Stimulated activated CD4-positive, alpha-beta T cell treated with anti-CD3 and anti-CD28 coated beads, TNF-alpha, amount 100 ng/mL, for 4 hours (primary cell): ENCODE measurements around the gene PLOD2.

Source experiments
- DNase-seq, 3 experiments: peaks; one replicate each; pipeline ENCODE4 v3.0.0-alpha.2; 2020; ENCODE audit warnings: low read depth in 3 of 3

Gene PLOD2

GRCh38 chr3:146166415-146166821 is 5.4 kb upstream of the PLOD2 start:
- no peak for DNase-seq

- no peak for DNase-seq
Measured at GRCh38 chr3:146165877-146166276, 4.9 kb upstream of the PLOD2 start.

GRCh38 chr3:146164971-146165769 is 4.2 kb upstream of the PLOD2 start:
- DNase-seq, result no peak

GRCh38 chr3:146164506-146164905 is 3.5 kb upstream of the PLOD2 start:
- no peak for DNase-seq

GRCh38 chr3:146164071-146164470 is 3.1 kb upstream of the PLOD2 start:
- DNase-seq, result no peak

DNA sequence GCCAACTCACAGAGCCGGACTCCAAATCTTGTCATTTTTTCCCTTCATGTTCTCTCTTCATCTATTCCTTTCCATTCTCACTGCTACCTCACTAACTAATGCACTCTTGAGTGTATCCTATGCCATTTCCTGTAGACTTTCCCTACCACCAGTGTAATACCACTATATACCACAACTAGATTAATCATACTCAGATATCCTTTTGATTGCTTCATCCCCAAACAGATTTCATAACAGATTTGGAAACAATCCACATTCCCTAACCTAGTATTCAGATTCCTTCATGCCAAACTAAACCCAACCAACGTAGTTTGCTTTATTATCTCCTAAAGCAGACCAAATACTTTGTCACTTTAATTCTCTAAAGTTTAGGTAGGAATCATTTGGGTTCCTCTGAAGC is 2.6 kb upstream of the PLOD2 start:
- DNase-seq, result no peak

GRCh38 chr3:146162561-146162960 is 1.6 kb upstream of the PLOD2 start:
- no peak for DNase-seq

DNA sequence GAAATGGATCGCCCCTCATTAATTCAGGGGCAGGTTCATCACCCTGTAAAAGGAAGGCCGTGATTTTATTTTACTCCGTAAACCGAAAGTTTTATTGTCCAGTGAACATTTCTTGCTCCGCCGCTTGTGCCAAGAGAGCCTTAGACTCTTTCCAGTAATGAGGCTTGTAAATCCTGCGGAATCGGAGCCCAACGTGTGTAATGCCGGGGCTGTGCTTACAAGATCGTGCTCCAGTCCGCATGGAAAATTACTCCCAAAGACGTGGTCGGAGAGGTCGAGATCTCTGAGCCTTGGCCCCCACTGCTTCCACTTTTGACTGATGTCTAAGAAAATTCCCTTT is 649 bp upstream of the PLOD2 start:
- no peak for DNase-seq

- DNase-seq, result no peak
Measured at GRCh38 chr3:146160321-146160963, 542 bp downstream of the PLOD2 start.

GRCh38 chr3:146159616-146160320 is 1.2 kb downstream of the PLOD2 start:
- no peak for DNase-seq

- no peak for DNase-seq
Measured at GRCh38 chr3:146159037-146159436, 1.9 kb downstream of the PLOD2 start.

DNA sequence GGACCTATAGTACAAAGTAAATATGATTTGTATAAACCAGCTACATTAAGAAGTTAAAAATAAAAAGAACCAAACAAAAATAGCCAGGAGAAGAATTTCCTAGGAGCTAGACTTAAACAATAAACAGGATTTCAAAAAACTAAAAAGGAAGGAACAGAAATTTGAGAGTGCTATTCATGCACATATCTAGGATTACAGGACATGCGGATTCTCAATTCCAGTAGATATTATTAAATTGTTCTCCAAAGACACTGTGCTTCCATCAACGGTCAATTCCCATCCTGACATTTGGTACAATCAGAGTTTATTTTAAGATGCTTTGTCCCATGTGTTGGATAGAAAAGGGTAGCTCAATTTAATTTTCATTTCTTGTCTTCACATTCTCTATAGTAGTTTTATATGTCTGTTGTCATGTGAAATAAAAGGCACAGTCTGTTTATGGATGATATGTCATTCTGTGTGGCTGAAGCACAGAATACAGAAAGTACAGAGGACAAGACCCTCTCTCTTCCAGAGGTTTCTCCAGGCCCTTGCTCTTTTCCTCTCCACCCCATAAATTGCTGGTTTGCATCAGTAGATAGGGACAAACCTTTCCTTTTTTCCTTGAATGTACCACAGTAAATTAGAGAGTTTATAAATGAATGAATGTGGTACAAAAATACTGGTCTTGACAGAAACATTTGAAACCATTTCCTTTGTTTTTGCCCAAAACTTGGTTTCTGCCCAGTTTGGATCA is 3.5 kb downstream of the PLOD2 start:
- no peak for DNase-seq

DNA sequence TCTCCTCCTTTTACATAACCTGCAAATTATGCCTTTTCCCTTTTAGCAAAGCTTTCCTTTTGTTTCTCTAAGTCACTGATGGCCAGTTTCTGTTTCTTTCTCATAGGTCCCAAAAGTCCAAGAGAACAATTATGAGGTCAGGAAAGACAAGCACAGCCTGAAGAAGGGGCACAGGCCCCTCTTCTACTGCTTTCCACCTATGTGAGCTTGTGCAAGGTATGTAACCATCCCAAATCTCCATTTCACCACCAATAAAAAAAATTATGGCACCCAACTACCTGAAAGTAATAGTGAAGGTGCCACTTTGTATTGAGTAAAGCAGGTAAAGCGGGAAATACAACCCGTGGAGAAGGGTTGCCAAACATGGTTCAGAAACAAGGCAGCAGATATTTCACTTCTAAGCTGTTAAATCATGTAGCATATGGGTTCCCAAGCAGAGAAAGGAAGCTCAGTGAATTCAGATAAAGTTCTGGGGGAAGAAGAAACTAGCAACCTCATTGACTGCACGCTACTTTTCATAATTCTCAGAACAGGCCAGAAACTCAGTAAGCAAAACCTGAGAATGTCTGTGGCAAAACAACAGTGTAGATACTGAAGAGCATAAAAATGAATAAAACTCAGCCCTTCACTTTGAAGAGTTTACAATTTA is 4.2 kb downstream of the PLOD2 start:
- no peak for DNase-seq

GRCh38 chr3:146156095-146156494 is 4.9 kb downstream of the PLOD2 start:
- no peak for DNase-seq

DNA sequence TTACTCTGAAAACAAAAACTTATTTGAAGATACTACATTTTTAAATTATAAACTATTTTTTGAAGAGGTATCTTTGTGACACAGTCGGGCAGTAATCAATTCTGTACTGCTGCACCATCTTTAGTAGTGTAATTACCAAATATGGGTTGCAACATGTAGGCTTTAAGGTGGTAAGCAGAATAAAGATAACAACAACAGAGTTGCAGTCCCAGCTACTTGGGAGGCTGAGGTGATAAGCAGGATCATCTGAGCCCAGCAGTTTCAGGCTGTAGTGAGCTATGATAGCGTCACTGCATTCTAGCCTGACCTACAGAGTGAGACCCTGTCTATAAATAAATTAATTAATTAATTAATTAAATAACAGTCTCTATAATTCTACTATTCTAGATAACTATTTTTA is 6.0 kb downstream of the PLOD2 start:
- no peak for DNase-seq

- DNase-seq, result no peak
Measured at GRCh38 chr3:146154316-146154715, 6.7 kb downstream of the PLOD2 start.

- no peak for DNase-seq
Measured at GRCh38 chr3:146153429-146153828, 7.6 kb downstream of the PLOD2 start.

DNA sequence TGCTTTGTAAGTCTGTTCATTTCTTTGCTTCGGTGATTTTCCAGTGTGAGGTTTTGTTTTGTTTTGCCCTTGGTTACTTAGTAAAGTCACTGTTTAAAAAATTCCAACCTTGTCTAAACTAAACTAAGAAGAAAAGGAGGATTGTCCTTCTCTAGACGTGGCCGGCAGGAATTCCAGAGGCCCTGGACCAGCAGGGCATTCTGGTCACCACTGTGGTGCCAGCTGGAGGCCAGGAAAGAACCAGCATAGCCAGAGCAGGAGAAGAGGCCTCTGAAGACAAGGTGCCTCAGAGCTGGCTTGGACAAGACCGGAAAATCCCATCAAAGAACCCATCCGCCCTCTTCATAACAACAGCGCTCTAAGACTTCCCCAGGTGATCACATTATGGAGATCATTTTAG is 8.2 kb downstream of the PLOD2 start:
- no peak for DNase-seq

DNA sequence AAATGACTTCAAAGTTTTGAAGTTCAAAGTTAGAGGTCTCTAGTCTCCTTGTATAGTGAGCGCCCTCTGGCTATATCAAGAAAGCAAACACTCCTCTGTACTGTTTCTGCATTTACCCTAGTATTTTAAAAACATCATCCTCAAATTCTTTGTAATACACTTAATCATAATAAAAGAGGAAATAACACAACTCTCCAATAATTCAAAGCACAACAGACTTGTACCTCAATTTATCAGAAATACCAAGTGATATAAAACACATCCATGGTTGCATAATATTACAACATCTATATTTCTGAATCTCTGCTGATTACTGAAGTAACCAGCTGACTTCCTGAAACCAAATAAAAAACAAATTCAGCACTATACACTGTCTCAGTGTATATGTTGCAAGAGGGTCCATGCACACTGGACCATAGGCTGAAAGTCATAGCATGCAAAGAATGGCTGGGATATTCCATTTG is 12.5 kb downstream of the PLOD2 start:
- DNase-seq, result no peak

DNA sequence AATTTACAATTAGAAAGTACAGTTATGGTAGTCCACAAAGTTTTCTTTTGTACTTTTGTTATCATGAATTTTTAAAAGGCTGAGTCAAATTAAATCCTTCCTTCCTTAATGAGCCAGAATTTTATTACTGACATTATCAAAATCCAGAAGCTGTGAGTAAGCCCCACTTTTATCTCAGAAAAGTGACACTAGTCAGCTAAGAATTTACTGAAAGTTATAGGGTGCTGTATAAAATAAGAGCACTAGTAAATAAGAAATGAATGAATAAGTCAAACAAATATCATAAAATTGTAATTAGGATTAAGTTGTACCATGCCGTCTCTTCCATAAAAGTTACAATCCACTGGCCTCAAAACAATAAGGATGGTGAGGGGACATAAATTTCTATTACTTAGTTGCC is 15.3 kb downstream of the PLOD2 start:
- DNase-seq, result no peak

GRCh38 chr3:146142757-146143156 is 18.2 kb downstream of the PLOD2 start:
- no peak for DNase-seq
